MCF 10A (cell line): ENCODE results near the gene CSMD2. TPM values are rescaled to one million over a fixed set of nuclear protein-coding genes. Genes with fewer than 3 reads are reported as not detected.

Experiments used
- BruUV-seq: library from RNA; stranded (reverse); fragments of 400-500 nt; replicated peaks from 2 replicates; lab custom pipeline; 2021; lab: Mats Ljungman, UMichigan
- CTCF ChIA-PET: fragments of 300-600 bp; sonication (Branson Sonifier 250); formaldehyde crosslinking; extraction: SDS; loops from one replicate; lab custom pipeline; 2021; ENCODE audit warnings: antibody characterized with exemption, inconsistent platforms; lab: Yijun Ruan, JAX
- POLR2A ChIA-PET: fragments of 300-600, 350-650 bp; sonication (Branson Sonifier 250); formaldehyde crosslinking; extraction: SDS; loops from one replicate; lab custom pipeline; 2020; ENCODE audit warnings: antibody characterized with exemption, inconsistent platforms; lab: Yijun Ruan, JAX
- DNase-seq: peaks from one replicate; pipeline ENCODE4 v3.0.0-alpha.2; 2018; ENCODE audit not compliant: unreplicated experiment
- H3K27ac Mint-ChIP-seq: one replicate; pipeline ENCODE4 v1.8.0; 2022; ENCODE audit warnings: mild to moderate bottlenecking, low read depth, mixed read lengths; ENCODE audit not compliant: unreplicated experiment
- H3K27me3 Mint-ChIP-seq: one replicate; pipeline ENCODE4 v1.8.0; 2022; ENCODE audit warnings: mixed read lengths; ENCODE audit not compliant: insufficient read depth, unreplicated experiment
- H3K36me3 Mint-ChIP-seq: one replicate; pipeline ENCODE4 v1.8.0; 2022; ENCODE audit warnings: mild to moderate bottlenecking, moderate library complexity, mixed read lengths; ENCODE audit not compliant: insufficient read depth, unreplicated experiment
- H3K4me1 Mint-ChIP-seq: one replicate; pipeline ENCODE4 v1.8.0; 2022; ENCODE audit warnings: mixed read lengths; ENCODE audit not compliant: insufficient read depth, unreplicated experiment
- H3K4me3 Mint-ChIP-seq: one replicate; pipeline ENCODE4 v1.8.0; 2022; ENCODE audit warnings: mild to moderate bottlenecking, moderate library complexity, mixed read lengths; ENCODE audit not compliant: unreplicated experiment
- H3K9me3 Mint-ChIP-seq: one replicate; pipeline ENCODE4 v1.8.0; 2022; ENCODE audit warnings: mixed read lengths; ENCODE audit not compliant: unreplicated experiment
- intact Hi-C: fragments of 100-400 bp; cut with micrococcal nuclease; formaldehyde crosslinking; loops from 2 replicates; pipeline ENCODE4 v1.14.1; 2022
- total RNA-seq: library from RNA; stranded (reverse); gene quantifications from 2 replicates; pipeline ENCODE4 v1.2.3, GENCODE V29; 2022
- TF ChIP-seq, protein P1 (sequence below): fragments of 200-600 bp; IDR thresholded peaks from one replicate; pipeline ENCODE4 v1.8.0; 2022; ENCODE audit warnings: antibody characterized with exemption, mild to moderate bottlenecking; ENCODE audit not compliant: unreplicated experiment

Gene CSMD2
- total RNA-seq, 1 experiment from 2014 or later = not detected

DNA sequence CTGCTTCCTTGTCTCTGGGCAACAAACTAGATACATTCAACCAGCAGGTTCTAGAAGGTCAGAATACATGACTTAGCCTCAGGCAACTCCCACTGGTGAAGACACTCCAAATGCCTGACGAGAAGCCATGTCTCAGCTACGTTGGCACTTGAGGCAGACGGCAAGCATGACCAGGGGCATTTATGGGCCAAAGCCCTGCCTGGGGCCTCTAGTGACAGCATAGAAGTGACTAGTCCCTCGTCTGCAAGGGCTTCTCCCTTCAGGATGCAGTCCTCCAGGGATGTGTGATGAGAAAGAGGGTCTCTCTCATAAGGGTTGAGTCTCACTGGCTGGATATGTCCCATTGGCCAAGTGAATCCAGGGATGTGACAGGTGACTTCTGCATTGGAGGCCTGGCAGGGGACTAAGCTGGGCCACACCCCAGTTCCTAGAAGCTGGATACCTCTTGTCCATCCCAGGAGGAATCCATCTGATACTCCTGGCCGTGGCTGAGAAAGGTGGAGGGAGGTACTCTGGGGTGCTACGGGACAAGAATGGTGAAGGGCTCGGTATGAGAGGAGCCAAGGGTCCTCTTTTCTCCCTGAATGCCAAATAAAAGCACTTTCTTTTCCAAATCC lies 449.7 kb downstream of the CSMD2 start:
- DNase-seq = no peak
- H3K4me3 Mint-ChIP-seq = no peak overlapping the region
- H3K4me1 Mint-ChIP-seq = no peaks in the 10 kb centered on the region
- TF ChIP-seq, protein P1, sequence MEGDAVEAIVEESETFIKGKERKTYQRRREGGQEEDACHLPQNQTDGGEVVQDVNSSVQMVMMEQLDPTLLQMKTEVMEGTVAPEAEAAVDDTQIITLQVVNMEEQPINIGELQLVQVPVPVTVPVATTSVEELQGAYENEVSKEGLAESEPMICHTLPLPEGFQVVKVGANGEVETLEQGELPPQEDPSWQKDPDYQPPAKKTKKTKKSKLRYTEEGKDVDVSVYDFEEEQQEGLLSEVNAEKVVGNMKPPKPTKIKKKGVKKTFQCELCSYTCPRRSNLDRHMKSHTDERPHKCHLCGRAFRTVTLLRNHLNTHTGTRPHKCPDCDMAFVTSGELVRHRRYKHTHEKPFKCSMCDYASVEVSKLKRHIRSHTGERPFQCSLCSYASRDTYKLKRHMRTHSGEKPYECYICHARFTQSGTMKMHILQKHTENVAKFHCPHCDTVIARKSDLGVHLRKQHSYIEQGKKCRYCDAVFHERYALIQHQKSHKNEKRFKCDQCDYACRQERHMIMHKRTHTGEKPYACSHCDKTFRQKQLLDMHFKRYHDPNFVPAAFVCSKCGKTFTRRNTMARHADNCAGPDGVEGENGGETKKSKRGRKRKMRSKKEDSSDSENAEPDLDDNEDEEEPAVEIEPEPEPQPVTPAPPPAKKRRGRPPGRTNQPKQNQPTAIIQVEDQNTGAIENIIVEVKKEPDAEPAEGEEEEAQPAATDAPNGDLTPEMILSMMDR = no peak
- ChIA-PET POLR2A (no interaction called here), CTCF (no interaction called here)
- no peaks in the 10 kb centered on the region for H3K27me3 Mint-ChIP-seq
- H3K36me3 Mint-ChIP-seq = no peaks in the 10 kb centered on the region
- H3K27ac Mint-ChIP-seq = no peak overlapping the region
- intact Hi-C loops = no loop called here
- no peaks in the 10 kb centered on the region for H3K9me3 Mint-ChIP-seq
- no TSS peak for BruUV-seq

DNA sequence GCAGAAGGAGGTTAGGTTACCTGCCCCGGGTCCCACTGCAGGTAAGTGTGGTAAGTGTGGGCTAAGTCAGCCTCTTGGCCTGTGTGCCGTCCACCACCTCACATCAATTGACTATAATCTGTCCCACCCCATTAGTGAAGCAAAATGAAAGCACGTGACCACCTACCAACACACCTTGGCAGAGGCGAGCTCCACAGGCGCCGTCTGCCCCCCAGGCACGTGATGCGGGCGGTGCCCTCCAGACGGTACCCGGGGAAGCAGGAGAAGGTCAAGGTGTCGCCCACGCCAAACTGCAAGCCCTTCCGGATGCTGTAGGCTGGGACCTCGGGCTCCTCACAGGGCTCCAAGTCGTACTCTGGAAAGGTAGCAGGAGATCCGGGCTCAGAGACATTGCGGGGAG lies 450.6 kb downstream of the CSMD2 start:
- no peak for DNase-seq
- intact Hi-C loops = no loop called here
- TF ChIP-seq, protein P1 = no peak
- no peaks in the 10 kb centered on the region for H3K27me3 Mint-ChIP-seq
- no peaks in the 10 kb centered on the region for H3K4me1 Mint-ChIP-seq
- H3K36me3 Mint-ChIP-seq = no peaks in the 10 kb centered on the region
- no peaks in the 10 kb centered on the region for H3K9me3 Mint-ChIP-seq
- ChIA-PET CTCF (no interaction called here), POLR2A (no interaction called here)
- no peak overlapping the region for H3K4me3 Mint-ChIP-seq
- no peak overlapping the region for H3K27ac Mint-ChIP-seq
- BruUV-seq = no TSS peak

DNA sequence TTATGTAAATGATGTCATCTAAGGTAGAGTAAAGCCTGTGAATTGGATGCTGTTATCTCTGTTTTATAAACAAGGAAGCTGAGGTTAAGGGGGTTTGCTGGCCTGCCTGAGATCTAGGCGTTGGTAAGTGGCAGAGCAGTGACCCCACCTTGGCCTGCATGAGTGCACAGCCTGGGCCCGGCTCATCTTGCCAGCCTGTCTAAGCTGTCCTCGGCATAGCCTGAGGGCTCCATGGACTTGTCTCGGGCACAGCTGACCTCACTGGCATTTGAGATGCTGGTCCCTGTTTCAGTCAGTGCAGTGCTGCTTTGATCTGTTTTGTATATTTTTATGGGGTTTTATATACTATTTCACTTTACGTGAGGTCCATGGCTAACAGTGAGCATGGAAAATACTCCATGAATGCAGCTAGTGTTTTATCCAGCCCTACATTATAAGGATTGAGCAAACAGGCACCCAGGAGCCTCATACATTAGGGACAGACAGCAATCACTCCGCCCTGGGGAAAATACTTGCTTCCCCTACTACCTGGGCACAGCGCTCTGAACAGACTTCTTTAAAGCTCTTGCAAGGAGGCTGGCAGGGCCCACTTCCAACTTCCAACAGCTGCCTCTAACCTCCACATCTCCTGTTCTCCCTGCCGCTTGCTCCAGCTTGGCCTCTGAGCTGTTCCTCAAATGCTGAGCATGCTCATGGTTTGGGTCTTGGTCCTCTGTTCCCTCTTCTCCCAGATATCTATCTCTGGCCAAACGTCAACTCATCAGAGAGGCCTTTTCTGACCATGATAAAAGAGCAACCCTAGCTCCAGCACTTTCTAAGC lies 451.8 kb downstream of the CSMD2 start:
- no TSS peak for BruUV-seq
- POLR2A ChIA-PET = no interaction called here
- CTCF ChIA-PET = no interaction called here
- intact Hi-C loops = no loop called here
- Mint-ChIP-seq H3K27me3 (no peaks in the 10 kb centered on the region), H3K27ac (no peak overlapping the region), H3K4me1 (no peaks in the 10 kb centered on the region), H3K4me3 (no peak overlapping the region), H3K36me3 (no peaks in the 10 kb centered on the region), H3K9me3 (no peaks in the 10 kb centered on the region)
- TF ChIP-seq, protein P1 = no peak
- DNase-seq = no peak

DNA sequence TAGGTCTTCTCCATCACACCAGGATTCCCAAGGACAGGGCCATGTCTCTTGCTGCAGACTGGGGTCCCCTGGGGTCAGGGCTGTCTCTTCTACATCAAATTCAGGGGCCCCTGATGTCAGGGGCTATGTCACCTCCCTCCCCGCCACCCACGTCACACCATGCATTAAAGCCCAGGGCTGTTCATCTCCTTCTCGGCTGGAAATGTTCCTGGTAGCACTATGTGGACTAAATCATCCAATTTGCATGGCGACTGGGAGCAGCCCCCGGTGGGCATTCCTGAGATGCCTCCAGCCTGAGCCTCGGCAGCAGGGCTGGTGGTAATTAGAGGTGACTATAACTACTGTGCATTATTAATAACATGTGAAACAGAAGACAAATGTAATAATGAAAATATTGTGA lies 452.8 kb downstream of the CSMD2 start:
- ChIA-PET POLR2A (no interaction called here), CTCF (no interaction called here)
- Mint-ChIP-seq H3K36me3 (no peaks in the 10 kb centered on the region), H3K27ac (no peak overlapping the region), H3K9me3 (no peaks in the 10 kb centered on the region), H3K27me3 (no peaks in the 10 kb centered on the region), H3K4me3 (no peak overlapping the region), H3K4me1 (no peaks in the 10 kb centered on the region)
- BruUV-seq = no TSS peak
- TF ChIP-seq, protein P1 = no peak
- no peak for DNase-seq
- intact Hi-C loops = no loop called here
